HEK293 (cell line): Measurements from ENCODE around the gene RFPL2.

Experiments used
- CTCF ChIA-PET: fragments of 350-600 bp; formaldehyde crosslinking; extraction: SDS; loops from one replicate; lab custom pipeline; 2021; ENCODE audit warnings: antibody characterized with exemption; lab: Yijun Ruan, JAX
- POLR2A ChIA-PET: fragments of 300-600 bp; formaldehyde crosslinking; extraction: SDS; loops from one replicate; lab custom pipeline; 2020; ENCODE audit warnings: antibody characterized with exemption, inconsistent platforms; lab: Yijun Ruan, JAX
- H3K27ac ChIP-seq: fragments of 200-500 bp; sonication (Bioruptor generic); 2 replicates; pipeline ENCODE4 v1.5.1; 2014; ENCODE audit warnings: low read depth, low read length, control low read depth, inconsistent platforms; ENCODE audit errors: extremely low read depth
- H3K36me3 ChIP-seq, 2 experiments: fragments of 200-500 bp in 1 of 2; sonication (Bioruptor generic) in 1 of 2; 1 replicate in 1 of 2; 2 replicates in 1 of 2; pipeline ENCODE4 v1.5.1; 2014 to 2017; ENCODE audit warnings: inconsistent platforms in 2 of 2, low read length in 2 of 2; ENCODE audit not compliant: control insufficient read depth in 2 of 2, insufficient read depth in 1 of 2
- H3K4me1 ChIP-seq: fragments of 200-500 bp; sonication (Bioruptor generic); 2 replicates; pipeline ENCODE4 v1.5.1; 2014; ENCODE audit warnings: mild to moderate bottlenecking, low read length, inconsistent platforms; ENCODE audit not compliant: control insufficient read depth, insufficient read depth
- H3K4me3 ChIP-seq: 2 replicates; pipeline ENCODE4 v1.5.1; 2011; ENCODE audit warnings: low read depth, mild to moderate bottlenecking, control low read depth, low read length, moderate library complexity
- H3K9me3 ChIP-seq: fragments of 200-500 bp; sonication (Bioruptor generic); 2 replicates; pipeline ENCODE4 v1.5.1; 2014; ENCODE audit warnings: low read depth, low read length, inconsistent platforms; ENCODE audit not compliant: control insufficient read depth, insufficient read depth
- ZBTB1 ChIP-seq: fragments of 450-650 bp; formaldehyde crosslinking; IDR thresholded peaks from 2 replicates; pipeline ENCODE4 v1.5.1; 2016; ENCODE audit warnings: missing biosample characterization, missing genetic modification characterization
- ZBTB7A ChIP-seq: fragments of 450-650 bp; formaldehyde crosslinking; IDR thresholded peaks from 2 replicates; pipeline ENCODE4 v1.5.1; 2016; ENCODE audit warnings: low read depth, missing biosample characterization, missing genetic modification characterization
- ZNF112 ChIP-seq: fragments of 450-650 bp; formaldehyde crosslinking; IDR thresholded peaks from 2 replicates; pipeline ENCODE4 v1.5.0; 2017; ENCODE audit warnings: missing biosample characterization, missing genetic modification characterization
- ZNF416 ChIP-seq: fragments of 450-650 bp; formaldehyde crosslinking; IDR thresholded peaks from 2 replicates; pipeline ENCODE4 v1.5.1; 2016; ENCODE audit warnings: missing biosample characterization, missing genetic modification characterization
- ZNF48 ChIP-seq: fragments of 450-650 bp; formaldehyde crosslinking; IDR thresholded peaks from 2 replicates; pipeline ENCODE4 v1.5.1; 2016; ENCODE audit warnings: missing biosample characterization, missing genetic modification characterization
- ZNF555 ChIP-seq: fragments of 450-650 bp; formaldehyde crosslinking; conservative IDR thresholded peaks from 2 replicates; pipeline ENCODE4 v1.5.1; 2017; ENCODE audit warnings: missing biosample characterization, mild to moderate bottlenecking, missing genetic modification characterization, inconsistent platforms
- ZNF571 ChIP-seq: fragments of 450-650 bp; formaldehyde crosslinking; IDR thresholded peaks from 2 replicates; pipeline ENCODE4 v1.5.0; 2017; ENCODE audit warnings: missing biosample characterization, missing genetic modification characterization
- ZNF596 ChIP-seq: fragments of 450-650 bp; IDR thresholded peaks from 2 replicates; pipeline ENCODE4 v1.5.0; 2018; ENCODE audit warnings: missing biosample characterization, mild to moderate bottlenecking, missing genetic modification characterization, moderate library complexity
- ZNF610 ChIP-seq: fragments of 450-650 bp; formaldehyde crosslinking; IDR thresholded peaks from 2 replicates; pipeline ENCODE4 v1.5.1; 2016; ENCODE audit warnings: missing biosample characterization, missing genetic modification characterization, borderline replicate concordance
- TF ChIP-seq, protein P1 (sequence below): fragments of 450-650 bp; formaldehyde crosslinking; IDR thresholded peaks from 2 replicates; pipeline ENCODE4 v1.5.1; 2017; ENCODE audit warnings: missing biosample characterization, mild to moderate bottlenecking, missing genetic modification characterization, moderate library complexity
- TF ChIP-seq, protein P2 (sequence below): fragments of 450-650 bp; formaldehyde crosslinking; IDR thresholded peaks from 2 replicates; pipeline ENCODE4 v1.5.1; 2016; ENCODE audit warnings: missing biosample characterization, missing genetic modification characterization
- TF ChIP-seq, protein P3 (sequence below): fragments of 450-650 bp; formaldehyde crosslinking; IDR thresholded peaks from 2 replicates; pipeline ENCODE4; 2016; ENCODE audit warnings: missing biosample characterization, missing genetic modification characterization
- TF ChIP-seq, protein P4 (sequence below): fragments of 450-650 bp; IDR thresholded peaks from 2 replicates; pipeline ENCODE4 v1.5.1; 2018; ENCODE audit warnings: missing biosample characterization, mild to moderate bottlenecking, missing genetic modification characterization
- TF ChIP-seq, protein P5 (sequence below): fragments of 450-650 bp; formaldehyde crosslinking; IDR thresholded peaks from 2 replicates; pipeline ENCODE4 v1.5.1; 2017; ENCODE audit warnings: missing biosample characterization, missing genetic modification characterization

The RFPL2 gene

DNA sequence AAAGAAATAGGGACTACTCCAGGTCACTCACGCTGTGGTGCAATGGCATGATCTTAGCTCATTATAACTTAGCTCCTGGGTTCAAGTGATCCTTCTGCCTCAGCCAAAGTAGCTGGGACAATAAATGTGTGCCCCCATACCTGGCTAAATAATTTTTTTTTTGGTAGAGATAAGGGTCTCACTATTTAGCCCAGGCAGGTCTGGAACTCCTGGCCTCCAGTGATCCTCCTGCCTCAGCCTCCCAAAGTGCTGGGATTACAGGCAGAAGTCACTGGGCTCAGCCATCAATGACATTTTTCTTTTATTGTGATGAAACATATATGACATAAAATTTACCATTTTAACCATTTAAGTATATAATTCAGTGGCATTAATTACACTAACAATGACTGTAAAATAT, 39.7 kb upstream of the RFPL2 start:
- TF ChIP-seq, protein P1, sequence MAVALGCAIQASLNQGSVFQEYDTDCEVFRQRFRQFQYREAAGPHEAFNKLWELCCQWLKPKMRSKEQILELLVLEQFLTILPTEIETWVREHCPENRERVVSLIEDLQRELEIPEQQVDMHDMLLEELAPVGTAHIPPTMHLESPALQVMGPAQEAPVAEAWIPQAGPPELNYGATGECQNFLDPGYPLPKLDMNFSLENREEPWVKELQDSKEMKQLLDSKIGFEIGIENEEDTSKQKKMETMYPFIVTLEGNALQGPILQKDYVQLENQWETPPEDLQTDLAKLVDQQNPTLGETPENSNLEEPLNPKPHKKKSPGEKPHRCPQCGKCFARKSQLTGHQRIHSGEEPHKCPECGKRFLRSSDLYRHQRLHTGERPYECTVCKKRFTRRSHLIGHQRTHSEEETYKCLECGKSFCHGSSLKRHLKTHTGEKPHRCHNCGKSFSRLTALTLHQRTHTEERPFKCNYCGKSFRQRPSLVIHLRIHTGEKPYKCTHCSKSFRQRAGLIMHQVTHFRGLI (tag by site-specific recombination): no peak
- TF ChIP-seq, protein P2, sequence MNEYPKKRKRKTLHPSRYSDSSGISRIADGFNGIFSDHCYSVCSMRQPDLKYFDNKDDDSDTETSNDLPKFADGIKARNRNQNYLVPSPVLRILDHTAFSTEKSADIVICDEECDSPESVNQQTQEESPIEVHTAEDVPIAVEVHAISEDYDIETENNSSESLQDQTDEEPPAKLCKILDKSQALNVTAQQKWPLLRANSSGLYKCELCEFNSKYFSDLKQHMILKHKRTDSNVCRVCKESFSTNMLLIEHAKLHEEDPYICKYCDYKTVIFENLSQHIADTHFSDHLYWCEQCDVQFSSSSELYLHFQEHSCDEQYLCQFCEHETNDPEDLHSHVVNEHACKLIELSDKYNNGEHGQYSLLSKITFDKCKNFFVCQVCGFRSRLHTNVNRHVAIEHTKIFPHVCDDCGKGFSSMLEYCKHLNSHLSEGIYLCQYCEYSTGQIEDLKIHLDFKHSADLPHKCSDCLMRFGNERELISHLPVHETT (tag by site-specific recombination): no peak
- TF ChIP-seq ZBTB1 (tag by site-specific recombination): no peak
- POLR2A ChIA-PET: no interaction called here
- CTCF ChIA-PET: interaction anchor here (0.7 to 1.4 kb wide), 4 partner anchors 9 to 553 kb away, joined by 3 to 5 read pairs (median 3); no protein-coding TSS in a partner anchor
- Histone ChIP-seq H3K36me3 (no peaks in the 10 kb centered on the region), H3K4me1 (no peaks in the 10 kb centered on the region), H3K9me3 (no peaks in the 10 kb centered on the region), H3K4me3 (no peak overlapping the region), H3K27ac (no peak overlapping the region)

DNA sequence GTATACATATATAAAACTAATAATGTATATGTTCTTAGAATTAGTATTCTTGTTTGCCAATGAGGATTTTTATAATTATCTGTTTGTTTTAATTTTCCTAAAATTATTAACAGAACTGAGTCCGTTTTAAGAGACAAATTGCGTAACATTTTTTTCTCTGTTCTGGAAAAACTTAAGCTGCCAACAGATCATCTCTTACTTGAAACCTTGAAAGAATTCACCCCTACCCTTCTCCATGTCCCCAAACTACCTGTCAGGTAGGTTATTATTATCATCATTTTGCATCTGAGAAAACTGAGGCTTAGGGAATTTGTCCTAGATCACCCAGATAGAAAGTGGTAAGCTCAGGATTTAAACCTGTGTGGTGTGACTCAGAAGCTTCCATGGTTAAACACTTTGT, 35.6 kb upstream of the RFPL2 start:
- no peaks in the 10 kb centered on the region for H3K9me3 ChIP-seq
- CTCF ChIA-PET: interaction anchor here (0.5 to 1.1 kb wide), 4 partner anchors 17 to 43 kb away, joined by 3 to 4 read pairs (median 4); no protein-coding TSS in a partner anchor
- TF ChIP-seq ZNF610 (tag by site-specific recombination) (no peak), ZNF48 (tag by site-specific recombination) (no peak), ZNF112 (no peak), ZBTB7A (tag by site-specific recombination) (no peak), ZNF596 (no peak), ZNF571 (tag by site-specific recombination) (no peak), ZNF416 (tag by site-specific recombination) (no peak), ZNF555 (tag by site-specific recombination) (no peak)
- TF ChIP-seq, protein P3, sequence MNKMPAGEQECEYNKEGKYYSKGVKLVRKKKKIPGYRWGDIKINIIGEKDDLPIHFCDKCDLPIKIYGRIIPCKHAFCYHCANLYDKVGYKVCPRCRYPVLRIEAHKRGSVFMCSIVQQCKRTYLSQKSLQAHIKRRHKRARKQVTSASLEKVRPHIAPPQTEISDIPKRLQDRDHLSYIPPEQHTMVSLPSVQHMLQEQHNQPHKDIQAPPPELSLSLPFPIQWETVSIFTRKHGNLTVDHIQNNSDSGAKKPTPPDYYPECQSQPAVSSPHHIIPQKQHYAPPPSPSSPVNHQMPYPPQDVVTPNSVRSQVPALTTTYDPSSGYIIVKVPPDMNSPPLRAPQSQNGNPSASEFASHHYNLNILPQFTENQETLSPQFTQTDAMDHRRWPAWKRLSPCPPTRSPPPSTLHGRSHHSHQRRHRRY: no peak
- TF ChIP-seq, protein P4, sequence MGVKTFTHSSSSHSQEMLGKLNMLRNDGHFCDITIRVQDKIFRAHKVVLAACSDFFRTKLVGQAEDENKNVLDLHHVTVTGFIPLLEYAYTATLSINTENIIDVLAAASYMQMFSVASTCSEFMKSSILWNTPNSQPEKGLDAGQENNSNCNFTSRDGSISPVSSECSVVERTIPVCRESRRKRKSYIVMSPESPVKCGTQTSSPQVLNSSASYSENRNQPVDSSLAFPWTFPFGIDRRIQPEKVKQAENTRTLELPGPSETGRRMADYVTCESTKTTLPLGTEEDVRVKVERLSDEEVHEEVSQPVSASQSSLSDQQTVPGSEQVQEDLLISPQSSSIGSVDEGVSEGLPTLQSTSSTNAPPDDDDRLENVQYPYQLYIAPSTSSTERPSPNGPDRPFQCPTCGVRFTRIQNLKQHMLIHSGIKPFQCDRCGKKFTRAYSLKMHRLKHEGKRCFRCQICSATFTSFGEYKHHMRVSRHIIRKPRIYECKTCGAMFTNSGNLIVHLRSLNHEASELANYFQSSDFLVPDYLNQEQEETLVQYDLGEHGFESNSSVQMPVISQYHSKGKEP (tag by site-specific recombination): no peak
- TF ChIP-seq, protein P5, sequence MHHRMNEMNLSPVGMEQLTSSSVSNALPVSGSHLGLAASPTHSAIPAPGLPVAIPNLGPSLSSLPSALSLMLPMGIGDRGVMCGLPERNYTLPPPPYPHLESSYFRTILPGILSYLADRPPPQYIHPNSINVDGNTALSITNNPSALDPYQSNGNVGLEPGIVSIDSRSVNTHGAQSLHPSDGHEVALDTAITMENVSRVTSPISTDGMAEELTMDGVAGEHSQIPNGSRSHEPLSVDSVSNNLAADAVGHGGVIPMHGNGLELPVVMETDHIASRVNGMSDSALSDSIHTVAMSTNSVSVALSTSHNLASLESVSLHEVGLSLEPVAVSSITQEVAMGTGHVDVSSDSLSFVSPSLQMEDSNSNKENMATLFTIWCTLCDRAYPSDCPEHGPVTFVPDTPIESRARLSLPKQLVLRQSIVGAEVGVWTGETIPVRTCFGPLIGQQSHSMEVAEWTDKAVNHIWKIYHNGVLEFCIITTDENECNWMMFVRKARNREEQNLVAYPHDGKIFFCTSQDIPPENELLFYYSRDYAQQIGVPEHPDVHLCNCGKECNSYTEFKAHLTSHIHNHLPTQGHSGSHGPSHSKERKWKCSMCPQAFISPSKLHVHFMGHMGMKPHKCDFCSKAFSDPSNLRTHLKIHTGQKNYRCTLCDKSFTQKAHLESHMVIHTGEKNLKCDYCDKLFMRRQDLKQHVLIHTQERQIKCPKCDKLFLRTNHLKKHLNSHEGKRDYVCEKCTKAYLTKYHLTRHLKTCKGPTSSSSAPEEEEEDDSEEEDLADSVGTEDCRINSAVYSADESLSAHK (tag by site-specific recombination): no peak
- TF ChIP-seq, all 188 proteins: peak for 0
- H3K27ac ChIP-seq: no peak overlapping the region
- H3K4me3 ChIP-seq: no peak overlapping the region
- H3K36me3 ChIP-seq: no peaks in the 10 kb centered on the region
- H3K4me1 ChIP-seq: no peaks in the 10 kb centered on the region
- POLR2A ChIA-PET: no interaction called here
